ENCODE measurements around the gene PTPN6.

Gene PTPN6

DNA sequence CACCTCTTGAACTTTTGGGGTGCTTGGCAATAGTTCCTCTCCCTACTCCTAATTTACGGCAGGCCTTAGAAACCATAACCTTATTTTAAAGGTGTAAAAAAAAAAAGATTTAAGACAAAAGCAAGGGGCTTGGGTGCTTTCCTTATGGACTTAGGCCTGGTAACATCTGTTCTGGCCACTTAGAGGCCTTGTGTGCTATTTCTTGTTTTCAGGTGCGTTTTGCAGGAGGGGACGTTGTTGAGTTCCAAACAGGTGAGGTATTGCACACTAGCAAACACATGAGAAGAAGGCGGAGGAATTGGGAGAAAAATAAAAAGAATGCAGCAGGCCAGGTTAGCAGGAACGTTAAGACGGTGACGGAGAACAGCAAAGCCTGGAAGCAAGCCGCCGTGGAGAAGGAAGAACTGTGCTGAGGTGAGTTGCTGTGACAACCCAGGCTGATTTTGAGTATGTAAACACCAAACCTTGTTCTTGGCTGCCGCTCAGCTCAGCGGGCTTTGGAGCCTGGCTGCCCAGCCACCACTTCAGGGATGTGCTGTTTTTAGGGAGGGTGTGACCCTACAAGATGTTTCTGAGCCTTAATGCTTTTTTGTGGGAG lies 36.9 kb downstream of the PTPN6 start:
- peaks cover 31% of the 10 kb centered on the region for H3K36me3 Mint-ChIP-seq (ENCODE audit: insufficient read depth)
- no peaks in the 10 kb centered on the region for H3K4me1 Mint-ChIP-seq (ENCODE audit: low read depth in 2 of 2)
- H3K27me3 Mint-ChIP-seq, result no peaks in the 10 kb centered on the region
- H3K4me3 Mint-ChIP-seq, result no peak overlapping the region
- ATAC-seq (replicated peaks) (no peak), DNase-seq (no peak)
- no peaks in the 10 kb centered on the region for H3K9me3 Mint-ChIP-seq
- H3K27ac Mint-ChIP-seq, result no peak overlapping the region

- Mint-ChIP-seq H3K27ac (peak overlapping the region; percentile 20 to 81), H3K36me3 (ENCODE audit: insufficient read depth) (peaks cover 14% of the 10 kb centered on the region)
These were observed 44.9 kb downstream of the PTPN6 start for GRCh38 chr12:6996040-6996441.

DNA sequence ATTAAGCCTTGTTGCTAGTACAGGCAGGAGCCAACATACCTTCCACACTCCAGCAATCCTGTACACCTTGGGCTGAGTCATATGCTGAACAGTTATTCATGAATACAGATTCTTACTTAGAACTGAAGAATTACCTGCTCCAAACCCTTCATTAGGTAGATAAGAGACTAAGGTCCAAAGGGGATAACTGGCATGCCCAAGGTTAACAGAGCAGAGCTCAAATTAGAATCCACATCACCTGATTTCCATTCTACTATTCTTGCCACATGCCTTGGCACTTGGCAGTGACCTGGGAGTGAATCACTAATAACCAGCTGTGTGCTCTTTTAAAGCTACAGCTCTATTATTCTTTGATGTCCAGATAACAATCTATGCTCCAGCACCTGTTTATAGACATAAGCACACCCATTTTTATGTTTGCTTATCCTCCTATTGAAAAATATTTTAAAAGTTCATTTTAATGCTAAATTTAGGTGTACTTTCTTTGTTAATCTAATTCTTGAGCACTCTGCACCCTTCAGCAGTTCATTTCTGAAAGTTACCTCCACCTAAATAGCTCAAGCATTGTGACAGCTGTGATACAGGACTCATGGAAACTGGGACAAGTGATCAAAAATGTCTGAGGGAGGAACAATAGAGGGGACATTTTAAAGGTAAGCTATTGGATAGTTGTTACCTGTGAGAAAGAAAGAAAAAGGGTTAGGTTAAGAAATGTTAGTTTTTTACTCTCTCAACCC lies 47.7 kb downstream of the PTPN6 start:
- ATAC-seq (replicated peaks) (no peak), DNase-seq (no peak)
- no peaks in the 10 kb centered on the region for H3K9me3 Mint-ChIP-seq
- peaks cover 17% of the 10 kb centered on the region for H3K36me3 Mint-ChIP-seq (ENCODE audit: insufficient read depth)
- no peak overlapping the region for H3K27ac Mint-ChIP-seq
- H3K4me1 Mint-ChIP-seq (ENCODE audit: low read depth in 2 of 2), result peaks cover 6 to 12% of the 10 kb centered on the region in 2 donors
- H3K27me3 Mint-ChIP-seq, result no peaks in the 10 kb centered on the region
- no peak overlapping the region for H3K4me3 Mint-ChIP-seq

More at GRCh38 chr12:6996040-6996441, 44.9 kb downstream of the PTPN6 start:
- no peak overlapping the region for H3K4me3 Mint-ChIP-seq
- no peaks in the 10 kb centered on the region for H3K27me3 Mint-ChIP-seq
- ATAC-seq (replicated peaks), result no peak
- DNase-seq, result no peak
- peaks cover 3 to 7% of the 10 kb centered on the region in 2 donors for H3K4me1 Mint-ChIP-seq (ENCODE audit: low read depth in 2 of 2)
- no peaks in the 10 kb centered on the region for H3K9me3 Mint-ChIP-seq

GRCh38 chr12:7001921-7002591 lies 50.9 kb downstream of the PTPN6 start:
- peaks cover 3 to 19% of the 10 kb centered on the region in 2 donors for H3K4me1 Mint-ChIP-seq (ENCODE audit: low read depth in 2 of 2)
- peaks cover 6% of the 10 kb centered on the region for H3K36me3 Mint-ChIP-seq (ENCODE audit: insufficient read depth)
- H3K27ac Mint-ChIP-seq, result no peak overlapping the region
- no peaks in the 10 kb centered on the region for H3K27me3 Mint-ChIP-seq
- H3K4me3 Mint-ChIP-seq, result no peak overlapping the region
- ATAC-seq (replicated peaks) (no peak), DNase-seq (no peak)
- no peaks in the 10 kb centered on the region for H3K9me3 Mint-ChIP-seq

DNA sequence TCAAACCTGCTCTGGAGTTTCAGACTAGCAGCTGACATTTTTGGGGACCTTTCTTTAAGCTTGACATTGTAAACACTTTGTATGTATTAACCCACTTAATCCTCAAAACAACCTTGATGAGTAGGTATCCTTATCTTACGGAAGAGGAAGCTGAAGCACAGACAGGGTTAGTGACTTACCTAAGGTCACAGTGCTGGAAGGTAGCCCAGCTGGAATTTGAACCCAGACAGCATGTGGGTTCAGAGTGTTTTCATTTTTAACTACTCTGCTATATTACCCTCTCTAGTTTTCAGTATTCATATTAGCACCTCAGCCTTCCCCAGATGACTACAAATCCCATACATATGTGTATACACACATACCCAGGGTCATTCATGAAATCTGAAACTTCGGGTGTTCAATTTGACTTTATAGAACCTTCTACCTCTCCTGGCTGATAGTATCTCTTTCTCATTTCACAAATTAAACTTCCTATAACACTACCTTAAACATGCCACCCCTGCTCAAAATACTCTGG lies 53.2 kb downstream of the PTPN6 start:
- no peak for ATAC-seq (replicated peaks)
- no peak for DNase-seq
- Mint-ChIP-seq H3K4me1 (ENCODE audit: low read depth in 2 of 2) (peaks cover 3 to 25% of the 10 kb centered on the region in 2 donors), H3K36me3 (ENCODE audit: insufficient read depth) (peaks cover 22% of the 10 kb centered on the region), H3K9me3 (no peaks in the 10 kb centered on the region), H3K27me3 (no peaks in the 10 kb centered on the region), H3K4me3 (no peak overlapping the region), H3K27ac (no peak overlapping the region)

DNA sequence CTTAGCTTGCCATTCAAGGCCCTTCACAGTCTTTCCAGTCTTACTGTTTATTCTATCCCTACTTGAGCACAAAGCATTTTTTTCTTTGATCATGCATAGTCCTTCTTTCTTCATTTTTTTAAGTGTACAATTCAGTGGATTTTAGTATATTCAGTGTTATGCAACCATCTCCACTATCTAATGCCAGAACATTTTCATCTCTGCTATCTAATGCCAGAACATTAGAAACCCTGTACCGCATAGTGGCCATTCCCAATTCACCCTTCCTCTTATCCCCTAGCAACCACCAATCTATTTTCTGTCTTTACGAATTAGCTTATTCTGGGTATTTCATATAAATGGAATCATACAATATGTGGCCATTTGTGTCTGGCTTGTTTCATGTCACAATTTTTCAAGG lies 53.7 kb downstream of the PTPN6 start:
- peaks cover 22% of the 10 kb centered on the region for H3K36me3 Mint-ChIP-seq (ENCODE audit: insufficient read depth)
- no peaks in the 10 kb centered on the region for H3K9me3 Mint-ChIP-seq
- ATAC-seq (replicated peaks), result no peak
- H3K27ac Mint-ChIP-seq, result peak overlapping the region in 1 of 2 donors; percentile 6
- no peaks in the 10 kb centered on the region for H3K27me3 Mint-ChIP-seq
- peaks cover 3 to 25% of the 10 kb centered on the region in 2 donors for H3K4me1 Mint-ChIP-seq (ENCODE audit: low read depth in 2 of 2)
- no peak overlapping the region for H3K4me3 Mint-ChIP-seq
- DNase-seq, result no peak

DNA sequence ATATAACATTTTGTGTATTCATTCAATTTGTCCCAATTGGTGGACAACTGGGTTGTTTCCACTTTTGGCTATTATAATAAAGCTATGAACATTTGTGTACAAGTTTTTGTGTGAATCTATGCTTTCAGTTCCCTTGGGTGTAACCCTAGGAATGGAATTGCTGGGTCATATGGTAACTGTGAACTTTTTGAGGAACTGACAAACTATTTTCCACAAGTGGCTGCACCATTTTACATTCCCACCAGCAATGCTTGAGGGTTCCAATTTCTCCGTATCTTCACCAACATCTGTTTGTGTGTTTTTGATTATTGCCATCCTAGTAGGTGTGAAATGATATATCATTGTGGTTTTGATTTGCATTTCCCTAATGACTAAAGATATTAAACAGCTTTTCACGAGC lies 54.2 kb downstream of the PTPN6 start:
- H3K9me3 Mint-ChIP-seq, result no peaks in the 10 kb centered on the region
- peak overlapping the region in 1 of 2 donors; percentile 6 for H3K27ac Mint-ChIP-seq
- DNase-seq (no peak), ATAC-seq (replicated peaks) (no peak)
- peaks cover 3 to 29% of the 10 kb centered on the region in 2 donors for H3K4me1 Mint-ChIP-seq (ENCODE audit: low read depth in 2 of 2)
- H3K27me3 Mint-ChIP-seq, result no peaks in the 10 kb centered on the region
- H3K4me3 Mint-ChIP-seq, result no peak overlapping the region
- H3K36me3 Mint-ChIP-seq (ENCODE audit: insufficient read depth), result peaks cover 22% of the 10 kb centered on the region

DNA sequence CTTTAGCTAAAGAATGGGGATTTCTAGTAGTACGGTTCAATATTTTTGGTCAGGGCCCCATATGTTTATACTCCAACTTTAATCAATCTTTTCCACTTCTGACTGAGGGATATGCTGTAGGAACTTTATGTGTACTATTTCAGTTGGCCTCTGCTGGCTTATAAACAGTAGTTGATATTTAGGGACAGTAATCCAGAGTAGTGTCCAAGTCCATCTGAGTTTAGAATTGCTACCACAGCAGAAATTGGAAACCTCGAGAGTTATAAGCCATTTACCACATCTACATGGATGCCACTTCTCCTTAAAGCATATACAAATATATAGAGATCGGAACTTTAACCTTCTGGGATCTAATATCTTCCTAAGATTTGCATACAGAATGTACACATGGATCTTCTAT lies 55.5 kb downstream of the PTPN6 start:
- Mint-ChIP-seq H3K27ac (no peak overlapping the region), H3K4me1 (ENCODE audit: low read depth in 2 of 2) (peaks cover 3 to 27% of the 10 kb centered on the region in 2 donors), H3K36me3 (ENCODE audit: insufficient read depth) (peaks cover 19% of the 10 kb centered on the region), H3K27me3 (no peaks in the 10 kb centered on the region), H3K9me3 (no peaks in the 10 kb centered on the region), H3K4me3 (no peak overlapping the region)
- no peak for ATAC-seq (replicated peaks)
- DNase-seq, result no peak

GRCh38 chr12:7008864-7009263 lies 57.7 kb downstream of the PTPN6 start:
- H3K9me3 Mint-ChIP-seq, result no peaks in the 10 kb centered on the region
- H3K4me1 Mint-ChIP-seq (ENCODE audit: low read depth in 2 of 2), result peaks cover 4 to 37% of the 10 kb centered on the region in 2 donors
- peaks cover 20% of the 10 kb centered on the region for H3K36me3 Mint-ChIP-seq (ENCODE audit: insufficient read depth)

GRCh38 chr12:7009512-7009911 lies 58.4 kb downstream of the PTPN6 start:
- Mint-ChIP-seq H3K27me3 (no peaks in the 10 kb centered on the region), H3K9me3 (no peaks in the 10 kb centered on the region), H3K27ac (no peak overlapping the region), H3K36me3 (ENCODE audit: insufficient read depth) (peaks cover 24% of the 10 kb centered on the region), H3K4me3 (no peak overlapping the region), H3K4me1 (ENCODE audit: low read depth in 2 of 2) (peaks cover 4 to 40% of the 10 kb centered on the region in 2 donors)
- DNase-seq (no peak), ATAC-seq (replicated peaks) (no peak)

More at GRCh38 chr12:7008864-7009263, 57.7 kb downstream of the PTPN6 start:
- DNase-seq, result no peak
- H3K27me3 Mint-ChIP-seq, result no peaks in the 10 kb centered on the region
- H3K4me3 Mint-ChIP-seq, result no peak overlapping the region
- no peak overlapping the region for H3K27ac Mint-ChIP-seq
- no peak for ATAC-seq (replicated peaks)

All from effector memory CD8-positive, alpha-beta T cell (primary cell).